OCI-LY7 (cell line): Measurements from ENCODE around the gene RNF19B.

Experiments used
- EZH2phosphoT487 ChIP-seq: fragments of 200-600 bp; sonication (generic); IDR thresholded peaks from 2 replicates; pipeline ENCODE4 v1.6.1; 2018; ENCODE audit warnings: low read depth, borderline replicate concordance, mild to moderate bottlenecking, mixed run types, antibody characterized with exemption, low read length, moderate library complexity, mixed read lengths
- TF ChIP-seq, protein P1 (sequence below): fragments of 200-600 bp; sonication (generic); conservative IDR thresholded peaks from 2 replicates; pipeline ENCODE4 v1.5.1; 2014; ENCODE audit warnings: mild to moderate bottlenecking, antibody characterized with exemption, low read length, moderate library complexity, mixed read lengths

DNA sequence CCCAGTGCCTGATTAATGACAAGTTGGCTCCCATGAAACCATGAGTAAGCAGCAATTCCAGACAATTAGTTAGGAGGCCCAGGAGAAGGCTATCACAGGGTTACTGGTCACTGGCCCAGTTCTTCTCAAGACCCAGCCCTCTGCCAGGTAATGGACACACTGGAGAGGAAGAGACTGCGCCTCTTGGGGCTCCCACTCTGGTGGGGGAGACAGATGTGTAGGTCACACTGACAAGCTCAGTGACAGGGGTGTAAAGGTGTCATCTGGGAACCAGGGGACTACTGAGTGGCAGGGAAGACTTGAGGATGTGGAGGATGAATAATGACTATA, 73.4 kb downstream of the RNF19B start:
- TF ChIP-seq, protein P1, sequence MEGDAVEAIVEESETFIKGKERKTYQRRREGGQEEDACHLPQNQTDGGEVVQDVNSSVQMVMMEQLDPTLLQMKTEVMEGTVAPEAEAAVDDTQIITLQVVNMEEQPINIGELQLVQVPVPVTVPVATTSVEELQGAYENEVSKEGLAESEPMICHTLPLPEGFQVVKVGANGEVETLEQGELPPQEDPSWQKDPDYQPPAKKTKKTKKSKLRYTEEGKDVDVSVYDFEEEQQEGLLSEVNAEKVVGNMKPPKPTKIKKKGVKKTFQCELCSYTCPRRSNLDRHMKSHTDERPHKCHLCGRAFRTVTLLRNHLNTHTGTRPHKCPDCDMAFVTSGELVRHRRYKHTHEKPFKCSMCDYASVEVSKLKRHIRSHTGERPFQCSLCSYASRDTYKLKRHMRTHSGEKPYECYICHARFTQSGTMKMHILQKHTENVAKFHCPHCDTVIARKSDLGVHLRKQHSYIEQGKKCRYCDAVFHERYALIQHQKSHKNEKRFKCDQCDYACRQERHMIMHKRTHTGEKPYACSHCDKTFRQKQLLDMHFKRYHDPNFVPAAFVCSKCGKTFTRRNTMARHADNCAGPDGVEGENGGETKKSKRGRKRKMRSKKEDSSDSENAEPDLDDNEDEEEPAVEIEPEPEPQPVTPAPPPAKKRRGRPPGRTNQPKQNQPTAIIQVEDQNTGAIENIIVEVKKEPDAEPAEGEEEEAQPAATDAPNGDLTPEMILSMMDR = no peak
- no peak for TF ChIP-seq EZH2phosphoT487
